Subcutaneous adipose tissue (tissue), 4 donors: ENCODE data around the gene PIAS1. TPM values are rescaled to one million over a fixed set of nuclear protein-coding genes. Genes with fewer than 3 reads are reported as not detected.

Source experiments
- total RNA-seq, 4 donors: library from RNA; depleted of rRNA; stranded (reverse); fragments of >200 nt; gene quantifications; one replicate each; pipeline ENCODE4 v1.1.0, GENCODE V29; 2016
- TF ChIP-seq, protein P1 (sequence below): fragments of 450-650 bp; IDR thresholded peaks from one replicate; pipeline ENCODE4 v1.5.1; 2016; ENCODE audit warnings: low read depth, mild to moderate bottlenecking, control low read depth, antibody characterized with exemption, moderate library complexity

Gene PIAS1
- total RNA-seq, 4 donors from 2014 or later: 34.3 to 68.8 (median 45.4) TPM

DNA sequence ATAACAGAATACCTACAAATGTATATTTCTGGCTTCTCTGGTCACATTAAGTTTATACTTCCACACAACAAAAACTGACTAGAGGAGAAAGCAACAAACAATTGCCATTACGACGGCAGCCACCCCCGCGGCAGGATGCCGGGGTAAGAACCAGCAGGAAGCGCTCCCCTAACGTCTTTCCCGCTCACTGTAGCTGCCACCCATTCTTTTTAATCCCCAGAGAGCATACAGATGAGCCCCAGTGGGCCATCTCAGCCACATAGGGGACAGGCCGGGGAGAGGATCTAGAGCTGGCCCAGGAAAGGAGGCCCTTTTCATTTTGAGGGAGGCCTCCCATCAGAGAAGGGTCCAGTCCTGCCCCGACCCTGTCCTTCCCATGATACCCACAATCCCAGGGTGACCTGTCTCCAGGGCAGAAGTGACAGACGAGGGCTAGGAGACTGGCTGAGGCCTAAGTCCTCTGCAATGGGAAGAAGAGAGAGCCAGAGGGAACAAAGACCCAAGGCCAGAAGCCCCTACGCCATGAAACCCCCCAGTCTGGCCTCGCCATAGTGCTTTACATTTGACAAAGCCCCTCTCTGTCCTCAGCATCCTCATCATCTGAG lies 154.6 kb downstream of the PIAS1 start:
- TF ChIP-seq, protein P1, sequence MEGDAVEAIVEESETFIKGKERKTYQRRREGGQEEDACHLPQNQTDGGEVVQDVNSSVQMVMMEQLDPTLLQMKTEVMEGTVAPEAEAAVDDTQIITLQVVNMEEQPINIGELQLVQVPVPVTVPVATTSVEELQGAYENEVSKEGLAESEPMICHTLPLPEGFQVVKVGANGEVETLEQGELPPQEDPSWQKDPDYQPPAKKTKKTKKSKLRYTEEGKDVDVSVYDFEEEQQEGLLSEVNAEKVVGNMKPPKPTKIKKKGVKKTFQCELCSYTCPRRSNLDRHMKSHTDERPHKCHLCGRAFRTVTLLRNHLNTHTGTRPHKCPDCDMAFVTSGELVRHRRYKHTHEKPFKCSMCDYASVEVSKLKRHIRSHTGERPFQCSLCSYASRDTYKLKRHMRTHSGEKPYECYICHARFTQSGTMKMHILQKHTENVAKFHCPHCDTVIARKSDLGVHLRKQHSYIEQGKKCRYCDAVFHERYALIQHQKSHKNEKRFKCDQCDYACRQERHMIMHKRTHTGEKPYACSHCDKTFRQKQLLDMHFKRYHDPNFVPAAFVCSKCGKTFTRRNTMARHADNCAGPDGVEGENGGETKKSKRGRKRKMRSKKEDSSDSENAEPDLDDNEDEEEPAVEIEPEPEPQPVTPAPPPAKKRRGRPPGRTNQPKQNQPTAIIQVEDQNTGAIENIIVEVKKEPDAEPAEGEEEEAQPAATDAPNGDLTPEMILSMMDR: no peak

DNA sequence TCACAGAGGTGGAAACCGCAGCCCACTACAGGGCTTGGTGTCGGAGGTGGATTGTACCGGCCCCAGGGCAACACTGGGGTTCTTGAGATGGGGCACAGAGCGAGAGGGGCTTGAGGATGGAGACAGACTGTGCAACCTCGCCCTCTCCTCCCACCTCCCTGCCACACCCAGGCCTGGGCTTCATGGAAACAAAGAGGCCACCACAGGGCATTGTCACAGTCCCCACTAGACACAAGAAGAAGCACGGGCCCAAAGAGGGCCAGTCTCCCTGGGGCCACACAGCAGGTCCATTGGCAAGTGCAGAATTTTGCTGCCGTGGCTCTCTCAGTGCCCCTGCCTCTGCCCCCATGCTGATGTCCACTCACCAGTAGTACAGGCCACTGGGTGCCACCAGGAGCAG lies 155.2 kb downstream of the PIAS1 start:
- TF ChIP-seq, protein P1: no peak

DNA sequence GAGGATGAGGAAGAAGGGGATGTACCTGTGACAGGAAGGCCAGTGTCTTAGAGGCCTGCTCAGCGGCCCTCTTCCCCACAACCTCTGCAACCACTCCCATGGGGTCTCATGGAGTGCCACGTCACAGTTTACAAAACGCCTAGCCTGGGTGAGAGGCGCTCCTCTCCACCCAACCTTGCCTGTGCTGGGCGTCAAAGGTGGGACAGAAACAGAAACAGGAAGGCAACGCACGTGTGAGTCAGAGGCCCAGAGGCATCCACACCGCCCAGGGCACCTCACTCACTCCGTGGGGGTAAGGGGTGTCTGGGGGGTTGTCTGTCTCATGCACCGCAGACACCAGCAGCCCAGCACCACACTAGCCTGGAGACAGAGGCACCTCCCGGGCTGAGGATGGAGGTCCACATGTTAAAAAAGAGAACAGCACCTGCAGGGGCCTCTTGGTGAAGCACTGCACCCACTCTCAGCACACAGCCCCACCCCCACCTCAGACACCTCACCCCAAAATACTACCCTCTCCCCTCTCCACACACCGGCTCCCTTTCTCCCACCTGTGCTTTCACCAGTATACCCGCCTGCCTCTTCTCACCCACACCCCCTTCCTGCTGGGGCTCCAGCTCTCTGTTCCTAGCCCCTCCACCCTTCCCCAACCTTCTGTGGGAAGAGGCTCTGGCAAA lies 155.8 kb downstream of the PIAS1 start:
- TF ChIP-seq, protein P1: no peak

DNA sequence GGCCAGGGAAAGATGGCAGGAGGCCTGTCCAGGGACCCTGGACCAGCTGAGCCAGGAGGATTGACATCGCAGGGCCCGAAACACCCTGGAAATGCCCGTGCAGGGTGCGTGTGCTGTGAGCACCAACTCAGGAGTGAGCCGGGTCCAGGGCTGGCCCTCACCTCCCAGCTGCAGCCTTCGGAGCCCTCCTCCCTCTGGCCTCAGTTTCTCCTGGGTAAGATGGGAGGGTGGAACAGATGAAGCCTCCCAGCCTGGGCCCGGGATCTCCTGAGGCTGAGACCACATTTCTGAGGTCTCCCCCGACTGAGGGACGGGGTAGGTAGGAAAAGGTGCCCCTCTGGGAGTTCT lies 156.3 kb downstream of the PIAS1 start:
- TF ChIP-seq, protein P1: no peak

DNA sequence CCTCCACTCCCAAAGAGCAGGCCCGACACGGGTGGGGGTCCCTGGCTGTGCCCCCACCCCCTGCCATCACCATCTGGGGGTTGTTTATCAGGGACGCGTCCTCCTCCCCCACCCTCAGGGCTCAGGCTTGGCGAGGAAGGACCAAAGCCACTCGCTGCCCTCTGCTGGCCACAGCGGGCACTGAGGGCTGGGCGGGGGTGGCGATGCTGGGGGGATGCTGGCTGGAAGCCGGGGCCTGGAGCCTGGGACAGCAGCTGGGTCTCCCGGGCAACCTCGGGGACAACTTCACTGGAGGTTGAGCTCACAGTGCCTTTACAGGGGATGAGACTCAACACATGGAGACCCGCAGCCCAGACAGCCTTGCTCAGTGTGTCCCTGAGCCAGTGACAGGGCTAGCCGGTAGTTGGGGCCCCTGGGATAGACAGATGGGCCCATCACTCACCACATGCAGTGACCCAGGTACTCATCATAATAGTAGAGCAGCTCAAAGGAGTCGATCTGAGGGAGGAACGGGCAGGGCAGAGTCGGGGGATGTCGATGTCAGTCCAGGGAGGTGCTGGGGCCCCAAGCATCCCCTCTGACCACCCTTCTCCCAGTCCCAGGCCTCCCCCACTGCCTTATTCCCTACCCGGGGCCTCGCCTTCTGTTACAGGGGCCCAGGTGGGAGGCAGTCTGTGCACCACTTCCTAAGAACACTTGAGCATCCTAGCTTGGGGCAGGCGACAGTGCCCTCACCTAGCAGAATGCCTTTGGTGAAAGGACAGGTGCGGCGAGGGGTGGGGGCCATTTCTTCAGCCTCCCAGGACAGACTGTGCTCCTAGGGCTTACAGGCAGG lies 156.9 kb downstream of the PIAS1 start:
- TF ChIP-seq, protein P1: no peak

DNA sequence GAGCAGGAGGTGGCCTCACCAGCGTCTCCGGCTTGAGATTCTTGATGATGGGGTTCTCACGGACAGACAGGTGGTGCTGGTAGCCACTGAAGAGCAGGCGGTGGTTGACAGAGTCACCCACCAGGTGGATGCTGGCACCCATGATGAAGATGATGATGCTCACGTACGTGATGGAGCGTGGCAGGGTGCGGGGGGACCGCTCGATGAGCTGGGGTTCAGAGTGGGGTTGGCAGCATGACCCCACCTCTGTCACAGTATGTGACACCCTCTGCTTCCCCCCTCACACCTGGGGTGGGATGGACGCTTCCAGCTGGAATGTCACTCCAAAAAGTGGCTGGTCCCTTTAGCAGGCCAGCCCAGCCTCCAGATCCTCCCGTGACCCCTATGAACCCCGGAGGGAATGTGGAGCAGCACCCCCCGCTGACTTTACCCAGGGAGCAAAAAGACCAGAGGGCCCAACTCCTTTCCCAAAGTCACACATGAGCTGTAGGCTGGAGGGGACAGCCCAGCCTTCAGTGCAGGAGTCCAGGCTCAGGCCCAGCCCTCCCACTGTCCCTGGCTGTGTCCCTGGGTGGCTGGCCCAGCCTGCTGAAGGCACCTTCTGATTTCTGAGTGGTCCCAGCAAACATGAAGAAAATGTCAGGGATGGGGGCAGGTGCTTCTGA lies 157.7 kb downstream of the PIAS1 start:
- TF ChIP-seq, protein P1: no peak
